ENCODE results near the gene PLOD3.

The PLOD3 gene

GRCh38 chr7:101166909-101167644 lies 50.3 kb downstream of the PLOD3 start:
- in situ Hi-C loops (cut with MboI; ENCODE audit: low sequenced_read_pairs), result no loop called here

- in situ Hi-C loops (cut with MboI; ENCODE audit: low sequenced_read_pairs), result no loop called here
These were observed 50.8 kb downstream of the PLOD3 start for GRCh38 chr7:101166648-101166908.

DNA sequence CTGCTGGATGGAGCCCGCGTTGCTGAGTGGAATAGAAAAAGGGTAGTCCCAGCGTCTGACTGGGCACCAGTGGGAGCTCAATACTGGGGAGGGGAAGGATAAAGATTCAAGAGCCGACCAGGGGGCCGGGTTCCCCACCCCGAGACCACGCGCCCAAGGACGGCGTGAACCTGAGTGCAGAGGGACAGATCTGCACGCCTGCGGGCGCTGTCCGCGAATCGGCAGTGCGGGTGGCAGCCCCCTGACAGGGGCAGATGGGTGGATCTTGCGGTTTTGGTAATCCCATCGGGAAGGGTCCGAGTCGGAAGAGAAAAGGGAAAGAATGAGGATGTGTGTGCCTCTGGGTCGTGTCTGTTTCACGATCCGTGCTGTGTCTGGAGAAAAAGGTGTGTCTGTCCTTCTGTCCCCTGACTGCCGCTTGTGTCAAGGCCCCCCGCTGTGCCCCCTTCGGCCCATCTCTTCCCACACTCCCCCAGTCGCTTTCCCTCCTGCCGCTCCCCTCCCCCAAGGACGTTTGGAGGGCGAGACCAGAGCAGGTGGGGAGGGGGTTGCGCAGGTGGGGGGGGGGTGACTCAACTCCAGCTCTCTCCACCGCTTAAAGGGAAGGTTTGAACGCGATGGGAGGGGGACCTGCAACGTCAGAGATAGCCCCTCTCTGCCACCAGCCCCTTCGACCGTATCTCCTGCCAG lies 51.3 kb downstream of the PLOD3 start:
- in situ Hi-C loops (cut with MboI; ENCODE audit: low sequenced_read_pairs), result no loop called here

DNA sequence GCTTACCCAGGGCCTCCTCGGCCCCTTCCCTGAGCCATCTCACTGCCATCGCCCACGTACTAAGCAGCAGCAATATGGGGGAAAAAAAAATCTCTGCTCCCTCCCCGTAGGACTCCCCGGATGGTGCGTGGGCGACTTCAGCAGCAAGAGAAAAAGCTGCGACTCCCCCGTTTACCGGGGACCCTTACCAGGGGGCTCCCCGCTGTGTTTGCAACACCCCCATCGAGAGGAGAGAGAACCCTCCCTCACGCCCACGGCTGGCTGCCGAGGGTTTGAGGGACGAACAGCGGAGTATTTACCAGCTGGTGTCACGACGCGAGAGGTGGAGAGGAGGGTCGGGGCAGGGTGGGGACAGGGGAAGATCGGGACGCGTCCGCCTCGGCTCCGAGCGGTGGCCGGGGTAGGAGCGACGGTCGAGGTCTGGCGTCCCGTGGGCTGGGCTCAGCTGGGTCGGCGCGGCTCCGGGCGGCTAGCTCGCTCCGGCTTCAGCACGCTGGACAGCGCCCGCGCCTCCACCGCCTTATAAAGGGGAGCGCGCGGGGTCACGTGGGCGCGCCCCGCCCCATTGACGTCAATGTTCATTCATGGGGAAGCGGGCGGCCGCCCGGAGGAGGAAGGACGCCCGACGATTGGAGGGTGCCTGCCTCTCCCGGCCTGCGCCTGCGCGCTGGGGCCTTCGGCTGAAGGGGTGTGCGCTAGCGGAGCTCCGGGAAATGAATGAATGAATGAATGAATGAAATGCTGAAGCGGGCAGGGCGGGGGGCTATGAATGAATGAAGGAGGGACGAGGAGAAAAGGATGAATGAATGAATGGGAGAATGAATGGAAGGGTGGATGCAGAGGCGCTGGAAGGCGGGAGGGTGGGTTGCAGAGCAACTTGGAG lies 52.1 kb downstream of the PLOD3 start, which contains the start of gene VGF:
Gene VGF, minus strand, starts transcription at position 495 of the 883 bp plus-strand sequence. CDS start 726 bp downstream, outside the sequence.
- in situ Hi-C loops (cut with MboI; ENCODE audit: low sequenced_read_pairs), result no loop called here

GRCh38 chr7:101164071-101164840 lies 53.1 kb downstream of the PLOD3 start:
- in situ Hi-C loops (cut with MboI; ENCODE audit: low sequenced_read_pairs), result no loop called here

DNA sequence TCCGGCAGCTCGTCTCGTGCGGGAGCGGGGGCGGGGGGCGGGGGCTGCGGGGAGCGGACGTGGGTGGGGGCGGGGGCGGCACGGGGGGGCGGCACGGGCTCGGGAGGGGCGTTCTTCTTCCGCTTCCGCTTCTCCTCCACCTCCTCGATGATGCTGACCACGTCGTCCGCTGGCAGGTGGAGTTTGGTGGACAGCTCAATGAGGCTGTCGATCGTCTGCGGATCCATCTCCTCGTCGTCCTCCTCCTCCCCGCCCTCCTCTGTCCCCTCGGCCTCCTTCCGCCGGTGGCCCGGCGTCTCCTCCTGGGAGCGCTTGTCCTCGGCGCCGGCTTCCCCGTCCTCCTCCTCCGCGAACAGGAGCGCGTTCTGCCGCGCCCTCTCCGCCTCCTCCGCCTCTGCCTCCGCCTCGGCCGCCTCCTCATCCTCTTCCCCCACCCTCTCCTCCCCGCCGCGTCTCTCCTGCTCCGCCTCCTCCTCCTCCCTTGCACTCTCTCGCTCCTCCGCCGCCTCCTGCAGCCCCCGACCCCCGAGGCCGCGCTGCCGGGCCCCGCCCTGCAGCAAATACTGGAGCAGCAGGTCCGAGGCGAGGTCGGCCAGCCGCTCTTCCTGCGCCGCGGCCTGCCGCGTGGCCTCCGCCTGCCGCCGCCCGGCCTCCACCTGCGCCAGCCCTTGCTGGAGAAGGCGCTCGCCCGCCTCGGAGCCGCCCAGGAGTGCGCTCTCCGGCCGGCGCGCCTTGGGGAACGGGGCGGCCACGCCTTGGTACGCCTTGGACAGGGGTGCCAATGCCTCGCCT lies 53.9 kb downstream of the PLOD3 start:
- in situ Hi-C loops (cut with MboI; ENCODE audit: low sequenced_read_pairs), result no loop called here

- in situ Hi-C loops (cut with MboI; ENCODE audit: low sequenced_read_pairs), result no loop called here
These were observed 54.7 kb downstream of the PLOD3 start for GRCh38 chr7:101162551-101163278.

DNA sequence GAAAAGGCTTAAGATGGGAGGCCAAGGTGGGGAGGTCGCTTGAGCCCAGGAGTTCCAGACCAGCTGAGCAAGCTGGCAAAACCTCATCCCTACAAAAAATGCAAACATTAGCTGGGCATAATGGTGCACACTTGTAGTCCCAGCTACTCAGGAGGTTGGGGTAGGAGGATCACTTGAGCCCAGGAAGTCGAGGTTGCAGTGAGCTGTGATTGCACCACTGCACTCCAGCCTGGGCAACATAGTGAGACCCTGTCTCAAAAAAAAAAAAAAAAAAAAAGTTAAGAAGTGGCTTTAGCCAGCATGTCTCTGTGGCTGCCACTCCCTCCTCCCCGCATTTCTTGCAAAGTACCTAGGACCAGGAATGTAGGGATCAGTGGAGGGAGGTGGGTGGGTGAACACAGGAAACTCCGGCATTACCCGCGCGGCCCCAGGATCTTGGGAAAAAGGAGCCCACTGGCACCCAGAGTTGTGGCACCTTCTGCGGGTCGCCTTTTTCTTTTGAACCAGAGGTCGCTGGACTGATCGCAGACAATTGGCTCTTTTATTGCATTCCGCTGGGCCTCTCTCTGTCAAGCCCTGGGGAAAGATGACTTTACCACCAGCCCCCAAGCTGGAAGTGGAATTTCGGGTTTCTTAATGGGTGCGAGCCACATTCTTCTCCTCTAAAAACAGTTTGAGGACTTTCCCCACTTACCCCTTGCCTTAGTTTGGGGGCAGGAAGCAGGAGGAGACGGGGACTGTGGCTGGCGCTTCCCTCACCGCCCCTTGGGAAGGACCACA lies 55.5 kb downstream of the PLOD3 start:
- in situ Hi-C loops (cut with MboI; ENCODE audit: low sequenced_read_pairs), result no loop called here

GRCh38 chr7:101160910-101161309 lies 56.5 kb downstream of the PLOD3 start:
- in situ Hi-C loops (cut with MboI; ENCODE audit: low sequenced_read_pairs), result no loop called here

- in situ Hi-C loops (cut with MboI; ENCODE audit: low sequenced_read_pairs), result no loop called here
These were observed 57.4 kb downstream of the PLOD3 start for GRCh38 chr7:101159696-101160674.

DNA sequence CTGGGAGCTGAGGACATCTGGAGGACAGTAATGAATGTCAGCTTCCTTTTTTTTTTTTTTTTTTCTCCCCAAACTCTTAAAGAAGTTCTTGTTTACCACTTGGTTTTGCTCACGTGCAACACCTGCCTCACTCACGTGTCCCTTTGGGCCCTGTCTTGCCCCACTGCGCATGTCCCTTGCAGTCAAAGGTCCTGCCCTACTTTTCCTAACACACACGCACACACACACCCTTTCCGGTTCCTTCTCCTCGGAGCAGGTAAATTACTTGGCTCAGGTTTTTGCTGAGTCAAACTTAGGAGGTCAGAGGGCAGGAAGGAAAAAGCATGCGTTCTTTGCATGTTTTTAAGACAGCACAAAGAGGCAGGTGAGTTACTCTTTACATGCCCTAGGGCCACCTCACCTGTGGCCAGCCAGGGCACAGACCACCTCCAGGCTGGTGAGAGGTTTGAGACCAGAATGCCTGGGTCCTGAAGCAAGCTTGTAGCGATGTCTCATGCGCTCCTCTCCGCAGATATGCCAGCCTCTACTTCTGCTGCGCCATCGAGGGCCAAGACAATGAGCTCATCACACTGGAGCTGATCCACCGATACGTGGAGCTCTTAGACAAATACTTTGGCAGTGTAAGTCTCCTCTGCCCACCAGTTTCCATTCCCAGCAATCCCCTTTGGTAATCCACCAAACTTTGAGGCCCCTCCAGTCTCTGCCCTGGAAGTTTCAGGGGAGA lies 60.4 kb downstream of the PLOD3 start:
- in situ Hi-C loops (cut with MboI; ENCODE audit: low sequenced_read_pairs), result no loop called here

DNA sequence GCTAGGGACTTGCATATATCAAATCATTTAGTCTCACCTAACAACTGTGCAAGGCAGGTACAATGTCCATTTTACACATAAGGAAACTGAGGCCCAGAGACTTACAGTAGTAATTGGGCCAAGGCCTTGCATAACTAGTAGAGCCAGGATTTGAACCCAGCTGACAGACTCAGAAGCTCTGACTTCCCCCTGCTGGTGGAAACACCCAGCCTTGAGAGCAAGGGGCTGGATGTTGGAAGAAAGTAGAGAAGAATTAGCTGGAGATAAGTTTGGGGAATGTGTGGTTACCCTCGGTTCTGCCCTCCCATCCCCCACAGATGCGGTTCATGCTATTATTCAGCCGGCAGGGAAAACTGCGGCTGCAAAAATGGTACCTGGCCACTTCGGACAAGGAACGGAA lies 61.1 kb downstream of the PLOD3 start:
- in situ Hi-C loops (cut with MboI; ENCODE audit: low sequenced_read_pairs), result no loop called here
